ENCODE measurements around the gene DAO. TPM values are rescaled to one million over a fixed set of nuclear protein-coding genes. Genes with fewer than 3 reads are reported as not detected.

DAO gene
- polyA plus RNA-seq, 1 donor from 2014 or later: not detected

DNA sequence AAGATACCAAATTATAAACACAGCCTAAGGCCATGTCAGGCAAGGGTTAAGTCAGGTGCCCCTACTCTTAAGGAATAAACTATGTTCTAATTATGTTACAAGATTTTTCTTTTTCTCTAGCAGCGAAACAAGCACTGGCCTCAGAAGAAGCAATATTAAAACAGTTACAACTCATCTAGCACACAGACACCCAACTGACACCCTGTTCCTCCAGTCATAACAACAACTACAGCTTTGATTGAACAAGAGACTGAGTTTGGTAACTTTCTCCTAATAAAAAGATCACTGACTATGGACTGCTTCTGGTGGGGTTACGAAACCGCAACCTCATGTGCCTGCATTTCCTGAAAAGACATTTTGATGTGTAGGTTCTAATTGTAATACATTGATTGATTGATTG, 3.3 kb upstream of the DAO start:
- Histone ChIP-seq H3K9me3 (ENCODE audit: low read length) (no peaks in the 10 kb centered on the region), H3K36me3 (ENCODE audit: insufficient read depth, low read length) (no peaks in the 10 kb centered on the region), H3K9ac (ENCODE audit: low read length) (no peak overlapping the region), H3F3A (ENCODE audit: insufficient read depth, low read length, poor library complexity, severe bottlenecking) (no peaks in the 10 kb centered on the region), H3K4me3 (ENCODE audit: low read length) (no peak overlapping the region), H2AFZ (ENCODE audit: low read depth, low read length) (no peak overlapping the region), H3K27ac (ENCODE audit: low read length) (no peak overlapping the region), H3K79me2 (replicated peaks; ENCODE audit: insufficient read depth, low read length) (no peaks in the 10 kb centered on the region), H4K20me1 (ENCODE audit: insufficient read depth) (no peaks in the 10 kb centered on the region), H3K9me2 (ENCODE audit: insufficient read depth, low read length) (no peaks in the 10 kb centered on the region), H3K4me2 (ENCODE audit: low read length) (no peak overlapping the region), H3K27me3 (ENCODE audit: insufficient read depth, low read depth, low read length) (no peaks in the 10 kb centered on the region)
- TF ChIP-seq EP300 (conservative IDR thresholded peaks at IDR 0.05; ENCODE audit: poor library complexity, severe bottlenecking): no peak
- no peak for TF ChIP-seq MXI1 (conservative IDR thresholded peaks at IDR 0.05; ENCODE audit: poor library complexity, severe bottlenecking)

DNA sequence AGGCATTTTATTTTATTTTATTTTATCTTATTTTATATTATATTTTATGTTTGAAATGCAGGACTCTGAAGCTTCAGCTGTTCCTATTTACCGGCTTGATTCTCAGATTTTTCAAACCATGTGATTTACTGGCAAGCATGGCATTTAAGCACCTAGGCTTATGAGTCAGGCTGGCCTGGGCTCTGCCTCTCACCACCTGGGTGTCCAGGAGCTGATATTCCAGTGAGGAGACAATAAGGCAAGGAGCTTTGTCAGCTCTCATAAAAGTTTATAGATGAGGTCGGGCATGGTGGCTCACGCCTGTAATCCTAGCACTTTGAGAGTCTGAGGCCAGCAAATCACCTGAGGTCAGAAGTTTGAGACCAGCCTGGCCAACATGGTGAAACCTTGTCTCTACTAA, 2.1 kb downstream of the DAO start:
- H2AFZ ChIP-seq (ENCODE audit: low read depth, low read length): no peak overlapping the region
- no peak overlapping the region for H3K9ac ChIP-seq (ENCODE audit: low read length)
- no peaks in the 10 kb centered on the region for H4K20me1 ChIP-seq (ENCODE audit: insufficient read depth)
- no peaks in the 10 kb centered on the region for H3F3A ChIP-seq (ENCODE audit: insufficient read depth, low read length, poor library complexity, severe bottlenecking)
- TF ChIP-seq EP300 (conservative IDR thresholded peaks at IDR 0.05; ENCODE audit: poor library complexity, severe bottlenecking) (no peak), RAD21 (conservative IDR thresholded peaks at IDR 0.05) (no peak), TAF1 (IDR thresholded peaks at IDR 0.05; ENCODE audit: low read depth) (no peak)
- TF ChIP-seq, protein P1, sequence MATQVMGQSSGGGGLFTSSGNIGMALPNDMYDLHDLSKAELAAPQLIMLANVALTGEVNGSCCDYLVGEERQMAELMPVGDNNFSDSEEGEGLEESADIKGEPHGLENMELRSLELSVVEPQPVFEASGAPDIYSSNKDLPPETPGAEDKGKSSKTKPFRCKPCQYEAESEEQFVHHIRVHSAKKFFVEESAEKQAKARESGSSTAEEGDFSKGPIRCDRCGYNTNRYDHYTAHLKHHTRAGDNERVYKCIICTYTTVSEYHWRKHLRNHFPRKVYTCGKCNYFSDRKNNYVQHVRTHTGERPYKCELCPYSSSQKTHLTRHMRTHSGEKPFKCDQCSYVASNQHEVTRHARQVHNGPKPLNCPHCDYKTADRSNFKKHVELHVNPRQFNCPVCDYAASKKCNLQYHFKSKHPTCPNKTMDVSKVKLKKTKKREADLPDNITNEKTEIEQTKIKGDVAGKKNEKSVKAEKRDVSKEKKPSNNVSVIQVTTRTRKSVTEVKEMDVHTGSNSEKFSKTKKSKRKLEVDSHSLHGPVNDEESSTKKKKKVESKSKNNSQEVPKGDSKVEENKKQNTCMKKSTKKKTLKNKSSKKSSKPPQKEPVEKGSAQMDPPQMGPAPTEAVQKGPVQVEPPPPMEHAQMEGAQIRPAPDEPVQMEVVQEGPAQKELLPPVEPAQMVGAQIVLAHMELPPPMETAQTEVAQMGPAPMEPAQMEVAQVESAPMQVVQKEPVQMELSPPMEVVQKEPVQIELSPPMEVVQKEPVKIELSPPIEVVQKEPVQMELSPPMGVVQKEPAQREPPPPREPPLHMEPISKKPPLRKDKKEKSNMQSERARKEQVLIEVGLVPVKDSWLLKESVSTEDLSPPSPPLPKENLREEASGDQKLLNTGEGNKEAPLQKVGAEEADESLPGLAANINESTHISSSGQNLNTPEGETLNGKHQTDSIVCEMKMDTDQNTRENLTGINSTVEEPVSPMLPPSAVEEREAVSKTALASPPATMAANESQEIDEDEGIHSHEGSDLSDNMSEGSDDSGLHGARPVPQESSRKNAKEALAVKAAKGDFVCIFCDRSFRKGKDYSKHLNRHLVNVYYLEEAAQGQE (IDR thresholded peaks at IDR 0.05; ENCODE audit: borderline replicate concordance): no peak
- no peaks in the 10 kb centered on the region for H3K79me2 ChIP-seq (replicated peaks; ENCODE audit: insufficient read depth, low read length)
- no peaks in the 10 kb centered on the region for H3K36me3 ChIP-seq (ENCODE audit: insufficient read depth, low read length)
- H3K27ac ChIP-seq (ENCODE audit: low read length): no peak overlapping the region
- no peaks in the 10 kb centered on the region for H3K9me2 ChIP-seq (ENCODE audit: insufficient read depth, low read length)
- H3K27me3 ChIP-seq (ENCODE audit: insufficient read depth, low read depth, low read length): no peaks in the 10 kb centered on the region
- no peak overlapping the region for H3K4me3 ChIP-seq (ENCODE audit: low read length)
- H3K4me2 ChIP-seq (ENCODE audit: low read length): no peak overlapping the region
- H3K9me3 ChIP-seq (ENCODE audit: low read length): no peaks in the 10 kb centered on the region

DNA sequence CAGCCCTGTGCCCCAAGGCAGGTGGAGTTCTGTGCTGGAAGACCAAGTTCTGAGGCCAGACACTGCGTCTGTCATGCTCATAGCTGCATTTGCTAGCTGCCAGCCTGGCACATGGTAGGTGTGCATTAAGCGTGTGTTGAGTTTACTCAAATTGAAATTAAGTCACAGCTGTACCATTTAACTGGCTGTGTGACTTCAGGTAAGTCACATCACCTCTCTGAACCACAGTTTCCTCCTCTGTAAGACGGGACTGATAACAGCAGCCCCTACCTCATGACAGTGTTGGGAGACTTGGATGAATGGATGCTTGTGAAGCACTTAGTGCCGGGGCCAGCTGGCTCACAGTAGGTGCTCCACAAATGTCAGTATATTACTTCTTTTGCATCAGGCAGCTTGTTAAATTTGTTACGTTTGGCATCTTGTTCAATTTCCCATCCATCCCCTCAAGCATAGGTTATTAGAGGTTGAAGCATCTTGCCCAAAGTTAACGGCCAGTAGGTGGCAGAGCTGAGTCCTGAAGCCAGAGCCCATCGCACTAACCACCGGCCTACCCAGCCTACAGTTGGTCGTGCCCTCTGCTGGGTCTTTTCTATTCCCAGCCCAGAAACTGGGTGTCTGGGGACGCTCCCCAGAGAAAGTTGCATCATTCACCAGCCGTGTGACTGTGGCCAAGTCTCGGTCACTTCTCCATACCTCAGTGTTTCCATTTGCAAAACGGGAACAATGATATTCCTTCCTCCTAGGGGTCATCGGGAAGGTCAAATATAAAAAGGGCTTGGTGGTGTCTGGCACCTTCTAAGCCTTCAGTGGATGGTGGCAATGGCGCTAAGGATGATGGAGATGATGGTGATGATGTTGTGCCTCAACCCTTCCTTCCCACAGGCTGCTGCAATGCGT, 4.5 kb downstream of the DAO start:
- no peaks in the 10 kb centered on the region for H3K9me3 ChIP-seq (ENCODE audit: low read length)
- H3K27ac ChIP-seq (ENCODE audit: low read length): no peak overlapping the region
- H3K9me2 ChIP-seq (ENCODE audit: insufficient read depth, low read length): no peaks in the 10 kb centered on the region
- H3K9ac ChIP-seq (ENCODE audit: low read length): no peak overlapping the region
- no peaks in the 10 kb centered on the region for H3K79me2 ChIP-seq (replicated peaks; ENCODE audit: insufficient read depth, low read length)
- H3K4me2 ChIP-seq (ENCODE audit: low read length): no peak overlapping the region
- TF ChIP-seq MXI1 (conservative IDR thresholded peaks at IDR 0.05; ENCODE audit: poor library complexity, severe bottlenecking) (no peak), EP300 (conservative IDR thresholded peaks at IDR 0.05; ENCODE audit: poor library complexity, severe bottlenecking) (no peak), RAD21 (conservative IDR thresholded peaks at IDR 0.05) (no peak), POLR2AphosphoS5 (IDR thresholded peaks at IDR 0.05) (no peak), SMC3 (conservative IDR thresholded peaks at IDR 0.05; ENCODE audit: poor library complexity) (peak; percentile 20)
- TF ChIP-seq, protein P2, sequence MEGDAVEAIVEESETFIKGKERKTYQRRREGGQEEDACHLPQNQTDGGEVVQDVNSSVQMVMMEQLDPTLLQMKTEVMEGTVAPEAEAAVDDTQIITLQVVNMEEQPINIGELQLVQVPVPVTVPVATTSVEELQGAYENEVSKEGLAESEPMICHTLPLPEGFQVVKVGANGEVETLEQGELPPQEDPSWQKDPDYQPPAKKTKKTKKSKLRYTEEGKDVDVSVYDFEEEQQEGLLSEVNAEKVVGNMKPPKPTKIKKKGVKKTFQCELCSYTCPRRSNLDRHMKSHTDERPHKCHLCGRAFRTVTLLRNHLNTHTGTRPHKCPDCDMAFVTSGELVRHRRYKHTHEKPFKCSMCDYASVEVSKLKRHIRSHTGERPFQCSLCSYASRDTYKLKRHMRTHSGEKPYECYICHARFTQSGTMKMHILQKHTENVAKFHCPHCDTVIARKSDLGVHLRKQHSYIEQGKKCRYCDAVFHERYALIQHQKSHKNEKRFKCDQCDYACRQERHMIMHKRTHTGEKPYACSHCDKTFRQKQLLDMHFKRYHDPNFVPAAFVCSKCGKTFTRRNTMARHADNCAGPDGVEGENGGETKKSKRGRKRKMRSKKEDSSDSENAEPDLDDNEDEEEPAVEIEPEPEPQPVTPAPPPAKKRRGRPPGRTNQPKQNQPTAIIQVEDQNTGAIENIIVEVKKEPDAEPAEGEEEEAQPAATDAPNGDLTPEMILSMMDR (IDR thresholded peaks at IDR 0.05; ENCODE audit: poor library complexity, severe bottlenecking): peak; percentile 22
- H2AFZ ChIP-seq (ENCODE audit: low read depth, low read length): no peak overlapping the region
- no peaks in the 10 kb centered on the region for H4K20me1 ChIP-seq (ENCODE audit: insufficient read depth)
- H3K4me3 ChIP-seq (ENCODE audit: low read length): no peak overlapping the region
- no peaks in the 10 kb centered on the region for H3K36me3 ChIP-seq (ENCODE audit: insufficient read depth, low read length)
- no peaks in the 10 kb centered on the region for H3K27me3 ChIP-seq (ENCODE audit: insufficient read depth, low read depth, low read length)
- H3F3A ChIP-seq (ENCODE audit: insufficient read depth, low read length, poor library complexity, severe bottlenecking): no peaks in the 10 kb centered on the region

All from neural cell (in vitro differentiated cells).